Stimulated activated CD8-positive, alpha-beta memory T cell treated with anti-CD3 and anti-CD28 coated beads, Interleukin-4, amount 100 ng/mL, for 1 hour (primary cell): ENCODE measurements around the gene USP20.

Source experiments
- DNase-seq, 2 donors: peaks; one replicate each; pipeline ENCODE4 v3.0.0-alpha.2; 2020; ENCODE audit warnings: low read depth in 2 of 2, low spot score in 1 of 2

USP20 gene

DNA sequence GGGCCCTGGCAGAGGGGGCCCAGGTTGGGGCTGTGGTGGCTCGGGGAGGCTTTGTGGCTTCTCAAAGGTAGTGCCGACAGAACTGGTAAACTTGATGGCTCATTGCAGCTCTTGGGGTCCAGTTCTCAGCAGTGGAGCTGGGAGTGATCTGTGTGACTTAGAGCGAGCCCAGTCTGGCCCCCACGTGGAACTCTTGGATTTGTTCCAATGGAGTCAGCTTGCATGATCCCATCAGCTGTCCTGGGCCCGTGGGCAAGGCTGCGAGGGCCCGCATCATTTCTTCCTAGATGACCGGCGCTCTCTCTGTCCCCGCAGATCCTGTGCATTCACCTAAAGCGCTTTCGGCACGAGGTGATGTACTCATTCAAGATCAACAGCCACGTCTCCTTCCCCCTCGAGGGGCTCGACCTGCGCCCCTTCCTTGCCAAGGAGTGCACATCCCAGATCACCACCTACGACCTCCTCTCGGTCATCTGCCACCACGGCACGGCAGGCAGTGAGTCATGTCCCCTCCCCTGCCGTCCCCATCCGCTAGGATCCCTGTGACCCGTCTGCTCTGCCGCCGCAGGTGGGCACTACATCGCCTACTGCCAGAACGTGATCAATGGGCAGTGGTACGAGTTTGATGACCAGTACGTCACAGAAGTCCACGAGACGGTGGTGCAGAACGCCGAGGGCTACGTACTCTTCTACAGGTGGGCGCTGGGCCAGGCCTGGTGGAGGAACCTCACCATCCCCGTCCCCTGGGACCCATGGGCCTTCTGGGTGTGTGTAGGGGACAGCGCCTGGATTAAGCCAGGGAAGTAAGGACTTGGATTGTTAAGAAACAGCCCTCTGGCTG, 39.2 kb downstream of the USP20 start:
- DNase-seq = no peak

DNA sequence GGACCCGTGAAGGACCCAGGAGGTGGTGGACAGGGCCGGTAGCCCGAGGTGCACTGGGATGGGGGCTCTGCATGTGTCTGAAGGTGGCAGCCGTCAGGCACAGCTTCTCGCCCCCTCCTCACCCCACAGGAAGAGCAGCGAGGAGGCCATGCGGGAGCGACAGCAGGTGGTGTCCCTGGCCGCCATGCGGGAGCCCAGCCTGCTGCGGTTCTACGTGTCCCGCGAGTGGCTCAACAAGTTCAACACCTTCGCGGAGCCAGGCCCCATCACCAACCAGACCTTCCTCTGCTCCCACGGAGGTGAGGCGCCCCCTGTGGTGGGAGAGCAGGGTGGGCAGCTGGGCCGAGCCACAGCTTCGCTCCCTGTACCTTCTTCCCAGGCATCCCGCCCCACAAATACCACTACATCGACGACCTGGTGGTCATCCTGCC, 39.9 kb downstream of the USP20 start:
- no peak for DNase-seq

DNA sequence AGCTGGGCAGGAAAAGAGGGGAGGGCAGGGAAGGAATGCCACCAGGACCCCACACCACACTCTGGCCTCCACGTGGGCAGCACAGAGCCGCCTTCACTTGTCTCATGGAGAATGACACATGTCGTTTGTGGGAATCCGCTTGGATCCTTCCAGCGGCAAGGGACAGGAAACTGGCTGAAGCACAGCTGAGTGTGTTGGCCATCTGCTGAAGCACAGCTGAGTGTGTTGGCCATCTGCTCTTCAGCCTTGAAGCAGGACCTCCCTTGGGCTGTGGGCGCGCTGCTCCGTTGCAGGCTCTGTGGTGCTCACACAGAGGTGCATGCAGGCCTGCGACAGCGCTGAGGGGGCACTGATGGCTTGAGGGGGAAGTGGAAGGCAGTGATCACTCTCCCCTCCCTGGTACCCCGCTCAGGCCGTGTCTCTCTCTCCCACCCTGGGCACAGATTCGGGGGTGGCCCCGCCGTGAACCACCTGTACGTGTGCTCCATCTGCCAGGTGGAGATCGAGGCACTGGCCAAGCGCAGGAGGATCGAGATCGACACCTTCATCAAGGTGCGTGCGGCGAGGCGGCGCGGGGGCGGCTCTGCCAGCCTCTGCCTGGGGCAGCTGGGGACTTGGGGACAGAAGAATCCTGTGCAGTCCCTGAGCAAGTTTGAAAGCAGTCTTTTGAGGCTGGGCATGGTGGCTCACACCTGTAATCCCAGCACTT, 40.6 kb downstream of the USP20 start:
- no peak for DNase-seq

DNA sequence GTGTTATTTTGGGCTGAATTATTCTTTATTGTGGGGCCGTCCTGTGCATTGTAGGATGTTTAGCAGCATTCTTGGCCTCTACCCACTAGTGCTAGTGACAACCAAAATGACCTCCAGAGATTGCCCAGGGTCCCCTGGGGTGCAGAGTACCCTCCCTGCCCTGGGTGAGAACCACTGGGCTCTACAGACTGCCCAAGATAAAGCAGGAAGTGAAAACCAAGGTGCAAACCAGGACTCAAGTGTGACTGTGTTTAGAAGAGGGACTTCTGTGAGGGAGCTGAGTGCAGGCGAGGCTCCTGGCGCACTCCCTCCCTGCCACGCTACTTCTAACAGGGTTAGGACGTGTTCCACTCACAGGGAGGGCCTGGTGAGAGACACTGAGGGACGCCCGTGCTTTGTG, 41.6 kb downstream of the USP20 start:
- DNase-seq = no peak

DNA sequence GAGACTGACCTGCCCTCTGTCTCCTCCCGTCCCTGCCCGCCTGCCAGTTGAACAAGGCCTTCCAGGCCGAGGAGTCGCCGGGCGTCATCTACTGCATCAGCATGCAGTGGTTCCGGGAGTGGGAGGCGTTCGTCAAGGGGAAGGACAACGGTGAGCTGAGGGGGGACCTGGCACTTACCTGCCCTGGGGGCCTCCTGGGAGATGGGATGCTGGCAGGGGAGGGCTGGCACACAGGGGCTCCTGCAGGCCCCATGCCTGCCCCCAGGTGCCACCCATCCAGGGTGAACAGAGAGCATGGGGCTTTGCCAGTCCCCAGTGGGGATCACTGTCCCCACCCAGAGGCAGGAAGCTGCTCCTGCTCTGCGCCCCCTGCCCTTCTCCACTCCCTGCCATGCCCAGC, 43.0 kb downstream of the USP20 start:
- DNase-seq = no peak

DNA sequence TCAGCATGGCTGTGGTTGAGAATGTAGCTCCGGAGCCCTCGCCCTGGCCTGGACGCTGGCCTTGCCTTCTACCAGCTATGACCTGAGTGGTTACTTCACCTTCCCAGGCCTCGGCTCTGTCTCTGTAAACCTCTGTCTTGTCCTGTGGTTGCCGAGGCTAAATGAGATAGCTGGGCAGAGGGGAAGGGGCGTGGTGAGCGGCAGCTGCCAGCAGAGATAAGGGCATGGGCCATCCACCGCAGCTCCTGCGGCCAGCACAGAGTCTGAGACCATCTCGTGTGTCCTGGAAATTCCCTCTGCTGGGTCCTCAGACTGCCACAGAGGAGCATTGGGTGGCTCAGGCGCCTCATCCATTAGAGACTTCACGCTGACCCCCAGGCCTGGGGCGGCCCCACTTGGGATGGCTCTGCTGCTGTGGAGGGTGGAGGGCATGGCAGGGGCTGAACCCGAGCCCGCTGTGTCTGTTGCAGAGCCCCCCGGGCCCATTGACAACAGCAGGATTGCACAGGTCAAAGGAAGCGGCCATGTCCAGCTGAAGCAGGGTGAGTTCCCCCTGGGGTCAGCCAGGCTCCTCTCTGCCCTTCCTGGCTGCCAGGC, 43.9 kb downstream of the USP20 start:
- no peak for DNase-seq

DNA sequence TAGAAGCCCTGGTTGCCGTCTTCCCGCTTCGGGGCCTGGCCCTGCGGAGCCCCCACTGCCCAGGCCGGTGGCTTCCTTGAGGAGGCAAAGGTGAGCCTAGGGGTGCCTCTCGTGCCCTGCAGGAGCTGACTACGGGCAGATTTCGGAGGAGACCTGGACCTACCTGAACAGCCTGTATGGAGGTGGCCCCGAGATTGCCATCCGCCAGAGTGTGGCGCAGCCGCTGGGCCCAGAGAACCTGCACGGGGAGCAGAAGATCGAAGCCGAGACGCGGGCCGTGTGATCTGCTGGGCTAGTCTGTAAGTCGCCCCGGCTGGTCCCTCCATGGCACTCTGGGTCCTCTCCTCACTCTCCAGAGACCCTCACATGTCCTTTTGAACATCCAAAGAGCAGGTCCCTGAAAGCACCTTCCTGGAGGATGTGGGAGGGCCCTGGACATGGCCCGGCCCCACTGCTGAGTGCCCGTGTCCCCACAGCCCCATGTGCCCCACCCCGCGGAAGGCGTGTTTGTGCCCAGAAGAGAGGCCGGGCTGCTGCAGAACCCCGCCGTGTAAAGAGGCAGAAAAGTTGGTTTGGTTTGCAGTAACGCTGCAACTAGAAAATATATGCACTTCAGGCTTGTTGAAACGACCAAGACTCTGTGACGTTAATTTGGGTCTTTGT, 44.9 kb downstream of the USP20 start:
- DNase-seq = no peak

DNA sequence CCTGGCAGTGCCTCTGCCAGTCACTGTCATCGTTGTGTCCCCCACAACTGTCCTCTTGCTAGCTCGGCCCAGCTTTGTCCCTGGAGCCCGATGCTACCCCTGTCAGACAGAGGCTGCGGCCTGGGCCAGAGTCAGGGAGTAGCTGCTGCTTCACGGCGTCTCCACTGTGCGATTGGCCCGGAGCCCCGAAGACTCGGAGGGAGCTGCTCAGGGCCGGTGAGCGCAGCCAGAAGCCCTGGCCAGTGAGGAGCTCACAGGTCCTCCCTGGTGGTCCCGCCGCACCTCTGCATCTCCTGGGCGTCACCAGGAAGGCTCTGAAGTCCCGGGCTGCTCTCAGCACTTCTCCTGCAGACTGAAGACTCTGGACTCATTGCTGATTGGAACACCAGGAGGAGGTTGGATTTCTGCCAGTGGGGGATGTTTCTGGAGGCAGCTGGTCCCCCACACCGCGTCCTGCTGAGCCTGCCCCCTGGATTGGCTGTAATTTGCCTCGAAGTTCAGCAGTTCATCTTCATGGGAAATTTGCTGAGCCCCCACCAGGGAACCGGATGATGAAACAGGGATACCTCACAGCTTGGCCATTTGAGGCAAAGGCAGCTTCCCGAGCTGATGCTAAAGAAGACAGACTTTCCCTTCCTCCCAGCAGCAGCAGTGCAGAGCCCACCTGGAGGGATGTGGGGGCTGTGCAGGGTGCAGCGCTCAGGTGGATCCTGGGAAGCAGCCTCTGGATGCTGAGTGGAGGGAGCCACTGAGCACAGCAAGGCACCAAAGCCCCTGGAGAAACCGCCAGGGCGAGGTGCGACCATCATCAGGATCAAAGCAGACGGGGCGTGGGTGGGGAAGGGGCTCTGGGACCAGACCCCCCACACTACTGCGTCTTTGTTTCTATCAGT, 45.6 kb downstream of the USP20 start:
- no peak for DNase-seq

DNA sequence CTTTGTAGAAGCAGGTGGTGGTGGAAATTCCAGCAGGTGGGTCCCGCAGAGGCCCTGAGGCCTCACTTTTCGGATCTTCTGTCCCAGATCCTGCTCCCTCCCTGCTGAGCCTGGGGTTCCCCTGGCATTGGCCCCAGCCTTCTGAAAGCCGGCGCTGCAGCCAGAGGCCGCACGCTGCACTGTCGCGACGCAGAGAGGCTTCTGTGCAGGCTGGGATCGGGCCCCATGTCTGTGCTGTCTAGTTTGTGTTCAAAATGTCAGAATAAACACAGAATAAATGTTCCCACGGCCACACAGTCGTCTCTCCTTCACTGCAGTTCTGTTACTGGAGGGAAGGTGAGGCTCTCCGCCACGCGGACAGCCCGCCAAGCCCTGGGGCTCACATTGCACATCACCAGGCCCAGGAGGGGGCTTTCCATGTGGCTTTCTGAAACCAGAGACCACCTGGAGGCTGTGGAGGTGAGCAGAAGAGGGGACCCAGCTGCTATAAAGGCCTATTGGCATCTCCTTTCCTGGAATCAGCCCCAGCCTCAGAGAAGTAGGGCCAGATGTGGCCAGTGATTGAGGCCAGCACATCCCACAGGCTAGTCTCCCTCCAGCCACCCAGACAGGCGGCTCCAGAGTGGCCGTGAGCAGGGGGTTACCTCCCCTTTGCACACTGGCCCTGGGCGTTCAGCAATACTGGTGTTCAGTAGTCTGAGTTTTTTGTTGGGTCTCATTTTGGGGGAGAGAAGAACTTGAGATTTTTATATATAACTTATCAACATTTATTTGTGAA, 46.5 kb downstream of the USP20 start:
- no peak for DNase-seq

DNA sequence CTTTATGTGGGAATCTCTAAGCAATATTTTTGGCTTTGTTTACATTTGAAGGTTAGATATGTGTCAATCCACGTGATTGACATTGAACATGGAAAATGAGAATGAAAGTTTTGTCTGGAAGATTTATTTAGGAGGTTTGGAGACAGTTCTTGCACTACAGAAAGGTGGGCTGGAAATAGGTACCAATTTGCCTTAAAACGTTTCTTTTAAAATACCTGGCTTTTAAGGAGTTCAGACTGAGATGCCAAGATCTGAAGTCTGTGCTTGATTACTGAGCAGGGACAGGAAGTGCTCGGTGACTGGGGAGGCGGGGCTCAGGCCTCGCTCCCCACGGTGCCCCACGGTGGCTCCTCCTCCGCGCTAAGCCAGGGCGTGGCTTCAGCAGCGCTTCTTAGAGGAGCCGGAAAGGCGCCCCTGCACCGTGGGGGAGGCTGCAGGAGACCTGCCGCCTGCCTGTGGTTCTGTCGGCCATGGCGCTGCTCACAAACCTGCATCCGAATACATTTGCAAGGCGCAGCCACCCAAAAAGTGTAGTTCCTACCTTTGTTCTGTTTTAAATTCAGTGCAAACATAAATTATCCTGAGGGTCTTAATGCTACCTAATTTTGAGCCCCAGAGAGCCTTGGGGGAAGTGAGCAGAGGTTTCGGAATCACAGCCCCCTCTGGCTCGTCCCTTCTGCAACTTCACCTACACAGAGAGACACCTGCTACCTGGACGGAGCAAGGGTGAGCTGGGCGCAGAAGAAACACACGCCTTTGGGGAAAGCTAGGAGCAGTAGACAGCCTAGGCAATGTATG, 49.2 kb downstream of the USP20 start:
- peak; percentile 81 to 90 for DNase-seq

DNA sequence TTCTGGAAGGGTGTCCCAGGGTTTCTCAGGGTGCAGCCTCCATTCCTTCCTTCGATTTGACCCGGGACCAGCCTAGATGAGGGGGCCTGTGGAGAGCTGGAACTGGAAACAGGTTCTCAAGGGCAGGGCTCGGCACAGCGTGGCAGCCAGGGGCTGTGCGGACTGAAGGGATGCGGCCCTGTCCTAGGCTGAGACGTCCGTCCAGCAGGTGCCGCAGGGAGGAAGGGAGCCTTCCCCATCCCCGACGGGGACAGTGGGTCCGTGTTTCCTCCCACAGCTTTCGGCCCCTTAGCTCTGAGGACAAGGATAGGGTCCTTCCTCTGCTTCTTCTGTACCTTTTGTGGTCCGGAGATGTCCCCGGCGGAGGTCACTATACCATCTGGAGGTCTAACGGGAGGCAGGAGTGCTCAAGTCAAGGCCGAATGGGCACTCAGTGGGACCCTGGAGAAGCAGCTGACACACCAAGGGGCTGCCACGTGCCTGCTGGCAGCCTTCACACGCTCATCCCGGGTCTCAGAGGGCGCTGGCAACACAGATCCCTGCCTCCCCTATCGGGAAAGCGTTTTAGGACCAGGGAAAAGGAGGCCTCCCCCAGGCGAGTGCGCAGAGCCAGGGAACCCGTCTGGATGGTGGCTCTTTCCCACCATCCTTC, 49.9 kb downstream of the USP20 start:
- no peak for DNase-seq

DNA sequence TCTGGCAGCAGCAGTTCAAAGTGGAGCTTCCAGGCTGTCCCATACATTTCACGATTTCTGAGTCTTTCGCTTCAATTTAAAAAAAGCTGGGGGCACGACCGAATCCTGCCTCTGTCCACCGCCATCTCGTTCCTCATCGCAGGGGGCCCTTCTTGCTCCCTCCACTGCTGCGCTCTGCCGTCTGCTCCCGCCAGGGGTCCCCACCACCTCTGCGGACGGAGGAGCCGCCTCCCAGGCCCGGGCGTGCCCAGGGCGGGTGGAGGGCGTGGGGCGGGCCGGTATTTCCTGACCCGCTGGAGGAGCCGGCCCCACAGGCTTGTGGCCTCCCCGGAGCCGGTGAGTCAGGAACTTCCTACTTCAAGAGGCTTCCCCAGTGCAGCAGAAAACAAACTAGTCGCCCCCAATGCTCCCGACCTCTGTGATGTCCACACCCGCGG, 50.4 kb downstream of the USP20 start:
- peak; percentile 70 to 88 for DNase-seq

DNA sequence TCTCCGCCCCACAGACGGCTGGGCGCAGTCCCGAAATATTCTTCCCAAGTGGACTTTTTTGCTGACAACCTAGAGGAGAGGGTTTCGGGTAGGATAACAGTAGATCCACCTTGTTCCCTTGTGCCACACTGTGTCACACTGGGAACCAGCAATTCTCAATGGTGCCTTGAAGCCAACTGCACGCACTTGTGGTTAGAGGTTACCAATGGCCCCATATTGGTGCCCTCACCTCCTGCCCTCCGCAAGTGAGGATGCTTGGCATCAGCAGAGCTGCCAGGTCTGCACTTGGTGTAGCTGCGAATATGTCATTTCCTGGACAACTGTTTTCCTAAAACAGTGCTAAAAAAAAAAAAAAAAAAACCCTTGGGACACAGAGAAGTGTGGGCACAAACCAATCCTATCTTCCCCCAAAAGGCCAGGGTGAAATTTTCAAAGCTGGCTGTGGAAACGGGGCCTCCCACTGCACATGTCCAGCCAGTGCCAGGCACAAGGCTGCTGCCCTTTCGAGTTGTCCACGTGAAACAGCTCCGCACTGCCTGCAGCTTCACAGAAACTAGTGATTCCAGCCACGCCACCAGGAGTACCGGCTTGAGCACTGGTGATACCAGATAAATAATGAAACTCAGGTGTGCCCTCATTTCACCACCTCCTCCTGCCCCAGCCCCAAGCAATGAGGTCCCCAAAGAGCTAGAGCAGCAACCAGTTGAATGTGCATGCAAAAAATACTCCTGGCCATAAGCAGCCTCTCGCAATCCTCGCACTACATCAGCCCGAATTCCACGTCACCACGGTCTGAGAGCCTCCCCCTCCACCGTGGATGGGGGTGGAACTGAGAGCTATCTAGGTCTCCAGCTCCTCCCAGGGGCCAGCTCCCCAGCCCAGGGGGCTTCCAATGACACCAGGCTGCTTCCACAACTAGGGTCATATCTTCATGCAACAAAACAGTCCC, 51.2 kb downstream of the USP20 start:
- DNase-seq = no peak

DNA sequence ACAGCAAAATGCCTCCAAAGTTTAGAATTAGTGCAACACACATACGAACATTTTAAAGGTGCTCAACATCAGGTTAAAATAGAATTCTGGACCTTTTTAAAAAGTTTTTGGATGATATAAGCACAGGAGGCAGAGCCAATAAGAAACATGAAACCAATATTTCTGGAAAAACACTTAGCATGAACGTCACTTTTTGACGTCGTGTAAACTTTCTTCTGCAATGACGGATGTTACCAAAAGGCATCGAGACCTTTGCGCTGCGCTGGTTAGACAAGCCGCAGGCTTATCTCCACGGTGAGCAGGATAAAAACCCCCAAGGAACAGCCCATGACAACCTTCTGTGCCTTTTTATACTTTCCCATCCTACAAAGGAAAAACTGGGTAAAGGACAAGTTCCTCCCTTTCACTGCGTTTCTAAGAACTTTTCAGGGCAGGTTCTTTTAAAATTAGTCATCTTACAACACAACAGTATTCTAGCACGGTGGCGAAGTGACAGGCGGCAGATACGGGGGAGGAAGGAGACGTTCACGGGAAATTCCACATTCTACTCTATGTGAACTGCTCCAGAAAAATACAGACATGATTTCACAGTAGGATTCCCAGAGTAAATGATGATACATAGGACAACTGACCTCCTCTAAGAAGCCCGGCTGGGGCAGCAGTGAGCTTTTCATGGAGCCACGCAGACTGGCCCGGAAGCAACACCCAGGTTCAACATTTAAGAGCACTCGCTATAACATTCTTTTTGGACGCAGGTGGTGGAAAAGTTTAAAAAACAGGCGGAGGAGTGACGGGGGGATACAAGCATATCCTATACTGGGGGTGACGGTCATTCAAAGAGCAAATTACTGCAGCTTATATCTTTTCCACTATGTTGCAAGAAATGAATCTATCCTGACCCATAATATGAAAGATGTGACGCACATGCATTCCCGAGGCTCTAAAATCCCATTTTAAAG, 52.4 kb downstream of the USP20 start:
- DNase-seq = no peak

DNA sequence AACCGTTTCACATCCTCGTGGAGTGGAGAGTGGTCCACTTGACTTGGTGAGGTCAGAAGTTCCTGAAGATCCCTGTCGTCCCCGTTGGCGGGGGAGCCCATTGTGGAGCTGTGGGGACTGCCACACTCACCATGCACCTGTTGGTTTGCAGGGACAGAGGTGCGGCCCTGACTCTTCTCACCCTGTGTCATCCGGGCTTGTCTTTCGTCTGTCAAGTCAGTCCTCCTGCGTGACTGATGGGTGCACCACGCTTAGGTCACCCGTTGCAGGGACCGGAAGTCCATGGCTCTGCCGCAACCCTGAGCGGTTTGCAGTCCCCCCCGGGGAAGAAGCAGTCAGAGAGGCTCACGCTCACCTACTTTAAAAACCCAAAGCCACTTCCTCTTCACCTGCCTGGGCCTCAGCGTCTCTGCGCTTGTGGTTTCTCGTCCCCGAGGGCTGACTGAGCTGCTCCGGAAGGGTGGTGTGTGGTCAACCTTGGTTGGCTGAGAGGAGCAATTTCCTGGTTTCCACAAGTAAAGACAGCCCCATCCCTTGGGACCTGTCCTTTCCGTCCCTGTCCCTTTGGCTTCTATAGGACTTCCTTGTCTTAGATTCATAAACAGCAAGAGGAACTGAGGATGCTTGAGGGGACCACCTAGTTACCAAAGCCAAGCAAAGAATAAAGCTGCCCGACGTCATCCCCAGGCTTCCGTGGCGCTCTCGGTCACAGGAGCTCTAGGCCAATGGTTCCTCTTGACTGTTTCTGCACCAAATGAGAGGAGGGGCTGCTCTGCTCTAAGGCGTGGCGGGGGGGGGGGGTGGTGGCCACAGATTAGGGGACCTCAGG, 53.2 kb downstream of the USP20 start:
- DNase-seq = peak; percentile 80 to 81
